Mucosa of stomach (tissue), 1 donor: ENCODE data around the gene GDPD5.

Experiments
- H3K27me3 ChIP-seq: one replicate; pipeline ENCODE4 v1.7.0; 2013; ENCODE audit warnings: mild to moderate bottlenecking, low read length; ENCODE audit not compliant: control insufficient read depth, insufficient read depth
- H3K36me3 ChIP-seq: one replicate; pipeline ENCODE4 v1.7.0; 2013; ENCODE audit warnings: low read length; ENCODE audit not compliant: control insufficient read depth, insufficient read depth
- H3K4me1 ChIP-seq: one replicate; pipeline ENCODE4 v1.7.0; 2013; ENCODE audit warnings: mild to moderate bottlenecking, low read length; ENCODE audit not compliant: control insufficient read depth, insufficient read depth
- H3K4me3 ChIP-seq: one replicate; pipeline ENCODE4 v1.7.0; 2013; ENCODE audit warnings: low read length
- H3K9ac ChIP-seq: one replicate; pipeline ENCODE4 v1.7.0; 2013; ENCODE audit warnings: mild to moderate bottlenecking, low read length, moderate library complexity
- H3K9me3 ChIP-seq: one replicate; pipeline ENCODE4 v1.7.0; 2013; ENCODE audit warnings: mild to moderate bottlenecking, low read length, moderate library complexity; ENCODE audit not compliant: control insufficient read depth
- donor health status: Pancreatic carcinoma.

The GDPD5 gene

DNA sequence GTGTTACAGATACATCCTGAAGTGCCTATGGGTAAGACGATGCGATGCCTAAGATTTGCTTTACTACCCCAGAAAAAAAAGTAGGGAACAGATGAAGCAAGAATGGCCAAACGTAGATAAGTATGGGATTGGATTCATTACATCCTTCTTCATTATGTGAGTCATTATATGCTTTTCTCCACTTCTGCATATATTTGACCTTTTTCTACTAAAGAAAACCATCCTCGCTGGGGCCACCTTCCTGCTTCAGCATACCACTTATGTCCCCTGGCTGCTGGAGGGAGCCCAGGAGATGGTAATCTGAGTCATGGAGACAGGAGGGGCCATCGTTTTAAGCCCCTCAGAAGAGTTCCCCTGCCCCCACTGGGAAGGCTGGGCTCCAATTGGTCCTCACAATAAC is 78.3 kb downstream of the GDPD5 start:
- H3K4me1 ChIP-seq, result no peaks in the 10 kb centered on the region
- H3K27me3 ChIP-seq, result no peaks in the 10 kb centered on the region
- H3K9ac ChIP-seq, result no peak overlapping the region
- no peak overlapping the region for H3K4me3 ChIP-seq
- no peaks in the 10 kb centered on the region for H3K36me3 ChIP-seq
- no peaks in the 10 kb centered on the region for H3K9me3 ChIP-seq

DNA sequence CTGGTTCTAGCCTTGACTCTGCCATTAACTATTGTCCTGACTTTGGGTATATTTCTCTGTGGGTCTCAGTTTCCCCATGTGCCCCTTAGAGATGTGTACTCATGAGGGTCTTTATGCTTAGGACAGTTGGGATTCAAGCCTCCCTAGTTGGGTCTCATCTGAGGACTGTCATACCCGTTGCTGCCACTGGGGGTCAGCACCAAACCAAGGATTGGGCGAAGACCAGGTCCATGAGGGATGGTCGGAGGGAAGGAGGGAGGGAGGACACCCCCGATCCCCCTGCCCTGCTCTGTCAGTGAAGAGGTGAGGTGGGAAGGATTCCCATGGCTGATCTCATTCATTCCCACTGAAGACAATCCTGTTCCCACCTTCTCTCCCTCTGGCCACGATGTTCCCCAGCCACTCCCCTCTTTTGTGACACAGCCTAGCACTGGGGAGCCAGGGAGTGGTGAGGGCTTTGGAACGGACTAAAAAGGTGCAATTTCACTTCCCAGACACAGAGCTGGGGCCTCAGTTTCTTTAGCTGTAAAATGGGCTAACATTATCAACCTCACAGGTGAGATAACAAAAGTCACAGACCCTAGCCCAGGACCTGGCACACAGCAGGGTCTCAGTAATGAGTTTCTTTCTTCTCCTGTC is 80.3 kb downstream of the GDPD5 start:
- Histone ChIP-seq H3K27me3 (no peaks in the 10 kb centered on the region), H3K9ac (no peak overlapping the region), H3K9me3 (no peaks in the 10 kb centered on the region), H3K36me3 (no peaks in the 10 kb centered on the region), H3K4me1 (no peaks in the 10 kb centered on the region), H3K4me3 (no peak overlapping the region)

DNA sequence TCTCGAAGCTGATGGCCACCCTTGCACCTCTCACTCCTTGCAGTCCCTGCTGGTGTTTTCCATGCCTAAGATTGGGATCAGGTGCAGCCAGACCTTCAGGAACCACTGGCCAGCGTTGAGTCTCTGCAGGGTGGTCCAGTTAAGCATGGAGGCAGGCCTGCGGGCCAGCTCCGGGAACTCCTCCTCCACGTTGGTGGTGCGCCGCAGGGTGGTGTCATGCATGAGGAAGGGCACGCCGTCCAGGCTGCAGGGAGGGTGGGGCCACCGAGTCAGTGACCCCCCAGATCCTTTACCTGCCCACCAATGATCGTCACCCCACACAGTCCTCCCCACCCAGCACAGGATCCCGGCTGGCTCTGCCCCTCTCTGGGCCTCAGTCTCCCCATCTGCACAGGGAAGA is 82.7 kb downstream of the GDPD5 start:
- H3K27me3 ChIP-seq, result no peaks in the 10 kb centered on the region
- no peak overlapping the region for H3K4me3 ChIP-seq
- H3K9me3 ChIP-seq, result no peaks in the 10 kb centered on the region
- no peak overlapping the region for H3K9ac ChIP-seq
- H3K4me1 ChIP-seq, result no peaks in the 10 kb centered on the region
- no peaks in the 10 kb centered on the region for H3K36me3 ChIP-seq

DNA sequence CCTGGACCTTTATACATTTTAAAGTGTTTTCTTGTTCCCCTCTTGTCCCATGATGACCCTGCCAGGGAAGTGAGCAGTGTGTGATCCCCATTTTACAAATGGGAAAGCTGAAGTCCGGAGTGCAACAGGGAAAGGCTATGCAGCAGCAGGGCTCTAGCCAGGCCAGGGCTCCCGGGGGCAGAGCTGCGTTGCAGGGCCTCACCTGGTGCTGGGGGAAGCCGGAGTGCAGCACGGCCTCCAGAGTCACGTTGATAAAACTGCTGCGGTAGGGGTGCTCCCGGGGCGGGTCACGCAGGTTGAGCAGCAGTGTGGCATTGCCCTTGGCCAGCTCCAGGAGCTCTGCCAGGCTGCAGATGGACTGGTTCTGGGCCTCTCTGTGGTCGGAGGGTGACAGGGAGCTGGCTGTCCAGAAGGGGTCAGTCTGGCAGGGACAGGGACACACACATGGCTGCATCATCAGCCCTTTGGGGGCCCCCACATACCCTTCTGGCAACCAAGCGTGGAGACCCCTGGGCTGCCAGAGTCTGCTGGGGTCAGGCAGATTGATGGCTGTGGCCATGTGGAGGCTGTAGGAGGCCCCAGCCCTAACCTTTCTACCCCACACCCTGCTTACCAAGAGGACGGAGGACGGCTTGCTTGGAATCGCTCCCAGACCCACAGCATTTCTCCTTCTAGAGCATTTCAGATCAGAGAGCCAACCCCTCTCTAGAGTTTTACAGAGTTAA is 83.4 kb downstream of the GDPD5 start:
- no peaks in the 10 kb centered on the region for H3K9me3 ChIP-seq
- no peaks in the 10 kb centered on the region for H3K27me3 ChIP-seq
- H3K4me1 ChIP-seq, result no peaks in the 10 kb centered on the region
- H3K9ac ChIP-seq, result no peak overlapping the region
- no peaks in the 10 kb centered on the region for H3K36me3 ChIP-seq
- H3K4me3 ChIP-seq, result no peak overlapping the region

DNA sequence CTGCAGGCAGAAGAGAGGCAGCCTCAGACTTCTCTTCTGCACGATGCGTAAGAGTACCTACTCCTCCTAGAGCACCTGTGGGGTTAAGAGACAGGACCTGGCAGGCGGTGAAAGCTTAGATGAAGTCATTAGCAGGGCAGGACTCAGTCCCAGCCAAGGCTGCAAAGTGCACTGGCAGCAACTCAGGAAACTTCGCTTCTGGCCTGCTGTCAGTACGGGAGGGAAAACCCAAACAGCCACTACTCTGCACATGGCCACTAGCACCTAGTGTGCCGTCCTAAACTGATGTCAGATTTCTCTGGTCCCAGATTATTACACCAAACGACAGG is 84.0 kb downstream of the GDPD5 start:
- Histone ChIP-seq H3K4me3 (no peak overlapping the region), H3K9me3 (no peaks in the 10 kb centered on the region), H3K36me3 (no peaks in the 10 kb centered on the region), H3K9ac (no peak overlapping the region), H3K27me3 (no peaks in the 10 kb centered on the region), H3K4me1 (no peaks in the 10 kb centered on the region)

DNA sequence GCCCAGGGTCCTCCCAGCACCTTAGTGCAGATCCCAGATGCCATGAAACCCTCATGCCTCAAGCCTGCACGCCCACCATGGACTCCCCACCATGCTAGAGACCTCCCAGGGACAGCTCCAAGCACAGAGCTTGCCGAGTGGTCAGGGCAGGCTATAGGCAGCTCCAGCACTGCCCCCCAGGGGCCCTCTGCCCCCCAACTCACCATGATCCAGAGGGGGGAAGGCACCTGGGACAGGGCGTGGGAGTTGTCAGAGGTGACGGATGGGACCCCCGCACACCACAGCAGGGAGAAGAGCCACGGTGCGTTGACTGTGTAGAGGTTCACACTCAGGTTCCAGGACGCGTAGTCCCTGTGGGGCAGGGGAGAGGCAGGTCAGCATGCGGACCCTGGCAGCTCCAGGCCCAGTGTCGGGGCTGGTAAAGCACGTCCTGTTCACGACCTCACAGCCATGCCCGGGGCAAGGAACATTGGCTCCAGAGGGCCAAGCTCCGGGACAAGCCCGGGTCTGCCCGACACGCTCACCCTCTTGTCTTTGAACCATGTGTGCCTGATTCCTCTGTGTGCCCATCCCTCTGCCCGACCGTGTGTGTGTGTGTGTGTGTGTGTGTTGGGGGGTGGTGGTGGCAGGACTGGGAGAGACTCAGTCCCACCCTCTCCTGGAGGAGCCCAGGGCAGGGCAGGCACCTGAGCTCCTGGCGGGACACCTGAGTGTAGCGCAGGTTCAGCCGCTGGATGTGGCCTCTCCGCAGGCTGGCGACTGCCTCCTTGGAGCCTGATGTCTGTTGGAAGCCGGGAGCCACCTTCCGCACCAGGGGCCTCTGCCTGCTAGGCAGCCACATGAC is 84.6 kb downstream of the GDPD5 start:
- no peaks in the 10 kb centered on the region for H3K36me3 ChIP-seq
- no peak overlapping the region for H3K4me3 ChIP-seq
- H3K9ac ChIP-seq, result no peak overlapping the region
- H3K27me3 ChIP-seq, result no peaks in the 10 kb centered on the region
- H3K4me1 ChIP-seq, result no peaks in the 10 kb centered on the region
- H3K9me3 ChIP-seq, result no peaks in the 10 kb centered on the region

DNA sequence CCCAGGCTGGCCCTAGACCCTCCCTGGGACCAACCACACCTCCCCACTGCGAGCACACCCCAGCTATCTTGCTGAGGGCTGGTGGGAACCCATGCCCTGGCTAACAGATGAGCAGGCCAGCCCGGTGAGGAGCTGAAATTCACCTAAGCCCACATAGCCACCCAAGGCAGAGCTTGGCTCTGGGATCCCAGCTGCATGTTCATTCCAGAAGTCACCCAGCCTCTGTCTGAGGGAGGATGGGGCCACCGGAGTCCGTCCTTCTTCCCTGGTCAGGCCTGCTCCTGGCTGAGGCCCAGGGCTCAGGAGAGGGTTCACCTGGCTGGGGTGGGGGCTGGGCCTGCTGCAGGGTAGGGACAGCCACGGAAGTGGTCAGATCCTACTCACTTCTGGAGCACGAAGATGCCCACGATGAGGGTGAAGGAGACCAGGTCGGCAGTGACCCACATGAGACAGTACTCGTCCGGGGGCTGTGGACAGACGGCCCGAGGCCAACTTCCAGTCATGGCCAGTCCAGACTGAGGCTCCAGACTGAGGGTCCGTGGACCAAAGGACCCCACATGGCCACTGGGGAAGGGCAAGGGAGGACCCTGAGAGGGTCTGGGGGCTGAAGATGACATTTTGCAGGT is 86.1 kb downstream of the GDPD5 start:
- Histone ChIP-seq H3K27me3 (peaks cover 2% of the 10 kb centered on the region), H3K9ac (no peak overlapping the region), H3K36me3 (no peaks in the 10 kb centered on the region), H3K4me1 (no peaks in the 10 kb centered on the region), H3K4me3 (no peak overlapping the region), H3K9me3 (no peaks in the 10 kb centered on the region)

DNA sequence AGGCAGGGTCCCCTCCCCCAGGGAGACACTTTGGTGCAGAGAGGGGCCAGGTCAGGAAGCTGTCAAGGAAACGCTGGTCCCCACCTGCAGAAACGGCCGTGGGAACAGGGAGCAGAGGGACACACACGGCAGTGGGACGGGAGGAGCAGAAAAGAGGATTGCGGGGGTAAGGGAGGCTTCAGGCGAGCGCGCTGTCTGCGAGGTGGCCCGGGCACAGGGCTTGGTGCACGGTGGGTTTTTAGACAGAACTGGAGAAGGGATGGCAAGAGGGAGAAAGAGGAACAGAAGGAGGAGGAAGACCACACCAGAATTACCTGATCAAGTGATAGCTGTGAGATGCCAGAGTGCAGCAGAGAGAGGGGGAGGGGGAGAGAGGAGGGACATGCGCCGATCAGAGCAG is 86.7 kb downstream of the GDPD5 start:
- no peak overlapping the region for H3K9ac ChIP-seq
- no peak overlapping the region for H3K4me3 ChIP-seq
- H3K9me3 ChIP-seq, result no peaks in the 10 kb centered on the region
- H3K36me3 ChIP-seq, result no peaks in the 10 kb centered on the region
- peaks cover 2% of the 10 kb centered on the region for H3K27me3 ChIP-seq
- H3K4me1 ChIP-seq, result no peaks in the 10 kb centered on the region

DNA sequence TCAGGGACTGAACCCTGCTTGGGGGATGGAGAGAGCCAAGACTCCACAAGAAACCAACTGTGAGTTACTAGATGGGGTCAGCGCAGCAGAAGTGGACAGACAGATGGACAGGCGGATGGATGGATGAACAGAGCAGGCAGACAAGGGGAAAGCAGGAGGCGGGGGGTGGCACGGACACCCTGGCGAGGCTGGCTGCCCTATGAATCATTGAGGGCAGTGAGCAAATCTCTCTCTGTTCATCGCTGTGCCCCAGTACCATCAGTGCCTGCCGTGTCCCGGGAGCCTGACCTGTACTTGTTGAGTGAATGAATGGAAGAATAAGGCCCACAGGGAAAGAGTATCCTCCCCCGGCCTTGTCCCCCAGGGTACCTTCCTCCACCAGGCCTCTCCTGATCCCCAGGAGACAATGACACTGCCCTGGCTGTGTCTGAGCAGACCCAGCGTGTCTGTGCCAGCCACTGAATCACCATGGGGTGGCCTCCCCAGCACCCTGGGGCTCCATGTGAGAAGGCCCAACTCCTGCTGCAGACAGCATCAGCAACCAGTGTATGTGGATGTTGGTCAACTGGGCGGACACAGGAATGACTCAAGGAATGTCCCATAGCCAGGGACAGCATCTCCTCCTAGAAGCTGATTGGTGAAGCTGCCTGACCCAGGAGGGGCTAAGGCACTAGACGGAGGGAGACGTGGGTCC is 87.6 kb downstream of the GDPD5 start:
- no peaks in the 10 kb centered on the region for H3K36me3 ChIP-seq
- peaks cover 7% of the 10 kb centered on the region for H3K27me3 ChIP-seq
- no peaks in the 10 kb centered on the region for H3K4me1 ChIP-seq
- no peak overlapping the region for H3K9ac ChIP-seq
- no peak overlapping the region for H3K4me3 ChIP-seq
- H3K9me3 ChIP-seq, result no peaks in the 10 kb centered on the region

DNA sequence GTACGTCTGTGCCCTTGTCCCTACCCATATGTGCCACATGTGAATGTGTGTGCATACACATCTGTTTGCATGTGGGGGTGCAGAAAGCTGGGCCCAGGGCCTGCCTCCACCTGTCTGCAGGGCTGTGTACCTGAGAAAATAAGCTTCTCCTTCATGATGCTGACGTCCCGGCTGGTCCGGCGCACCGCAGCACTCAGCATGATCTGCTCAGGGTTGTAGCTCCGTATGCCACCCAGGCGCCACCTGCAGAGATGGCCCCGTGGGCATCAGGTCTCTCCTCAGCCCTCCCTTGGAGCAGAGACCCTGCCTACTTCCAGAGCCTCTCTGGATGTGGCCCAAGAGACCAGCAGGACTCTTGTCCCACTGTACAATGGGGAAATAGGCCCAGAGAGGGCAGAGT is 88.9 kb downstream of the GDPD5 start:
- Histone ChIP-seq H3K4me3 (no peak overlapping the region), H3K9ac (no peak overlapping the region), H3K9me3 (no peaks in the 10 kb centered on the region), H3K36me3 (no peaks in the 10 kb centered on the region), H3K4me1 (peaks cover 5% of the 10 kb centered on the region), H3K27me3 (peaks cover 20% of the 10 kb centered on the region)

DNA sequence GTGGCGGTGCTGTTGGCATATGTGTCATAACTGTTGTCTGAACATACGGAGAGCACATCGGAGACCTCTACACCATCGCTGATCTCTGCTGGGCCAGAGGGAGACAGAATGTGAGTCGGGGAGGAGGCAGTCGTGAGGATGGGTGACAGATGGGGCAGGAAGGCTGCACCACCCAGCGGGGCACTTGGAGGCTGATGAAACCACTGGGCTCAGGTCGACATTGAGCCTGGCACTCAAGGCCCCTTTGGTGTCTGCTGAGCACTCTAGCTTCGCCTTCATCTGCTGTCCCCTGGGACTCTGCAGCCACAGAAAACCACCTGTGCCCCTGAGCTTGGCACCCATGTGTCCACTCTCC is 90.2 kb downstream of the GDPD5 start:
- Histone ChIP-seq H3K36me3 (no peaks in the 10 kb centered on the region), H3K27me3 (peaks cover 32% of the 10 kb centered on the region), H3K4me3 (no peak overlapping the region), H3K9ac (no peak overlapping the region), H3K9me3 (no peaks in the 10 kb centered on the region), H3K4me1 (peaks cover 11% of the 10 kb centered on the region)
